GDM1 (cell line): Measurements from ENCODE around the gene RDH8.

Experiments used
- DNase-seq: peaks from one replicate; lab custom pipeline; 2025; lab: John Stamatoyannopoulos, UW

The RDH8 gene, protein sequence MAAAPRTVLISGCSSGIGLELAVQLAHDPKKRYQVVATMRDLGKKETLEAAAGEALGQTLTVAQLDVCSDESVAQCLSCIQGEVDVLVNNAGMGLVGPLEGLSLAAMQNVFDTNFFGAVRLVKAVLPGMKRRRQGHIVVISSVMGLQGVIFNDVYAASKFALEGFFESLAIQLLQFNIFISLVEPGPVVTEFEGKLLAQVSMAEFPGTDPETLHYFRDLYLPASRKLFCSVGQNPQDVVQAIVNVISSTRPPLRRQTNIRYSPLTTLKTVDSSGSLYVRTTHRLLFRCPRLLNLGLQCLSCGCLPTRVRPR

DNA sequence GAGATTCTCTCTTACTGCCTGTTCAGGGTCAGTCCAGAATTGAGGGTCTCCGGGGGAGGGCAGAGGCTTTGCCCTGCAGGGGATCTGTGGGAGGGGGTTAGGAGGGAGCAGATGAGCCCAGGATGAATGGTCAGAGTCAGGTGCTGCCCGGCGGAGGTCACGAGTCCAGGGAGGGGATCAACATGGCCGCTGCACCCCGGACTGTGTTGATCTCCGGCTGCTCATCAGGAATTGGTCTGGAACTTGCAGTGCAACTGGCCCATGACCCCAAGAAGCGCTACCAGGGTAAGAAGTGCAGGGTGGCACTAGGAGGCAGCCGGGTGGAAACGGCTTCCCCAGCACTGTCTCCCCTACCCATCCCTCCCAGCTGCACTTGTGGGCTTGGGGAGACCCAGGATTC, at the start of gene RDH8:
RDH8 (plus strand) TSS at position 168 of the 400 bp plus-strand sequence; CDS start at position 183, 15 bp downstream.
- DNase-seq, result no peak

DNA sequence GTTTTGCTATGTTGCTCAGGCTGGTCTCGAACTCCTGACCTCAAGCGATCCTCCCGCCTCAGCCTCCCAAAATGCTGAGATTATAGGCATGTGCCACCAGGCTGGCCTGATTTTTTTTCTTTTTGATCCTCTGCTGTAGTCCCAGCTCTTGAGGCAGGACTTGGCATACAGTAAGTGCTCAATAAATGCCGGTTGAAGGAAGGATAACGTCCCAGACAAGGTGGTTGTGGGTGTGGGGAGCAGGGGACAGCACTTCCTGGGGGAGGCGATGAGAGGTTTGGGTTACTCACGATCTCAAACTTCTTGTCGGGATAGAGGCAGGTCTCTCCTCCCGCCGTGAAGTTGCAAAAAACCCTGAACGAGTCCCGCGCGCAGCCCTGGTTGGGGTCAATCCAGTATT, 47.3 kb upstream of the RDH8 start:
- DNase-seq, result no peak

DNA sequence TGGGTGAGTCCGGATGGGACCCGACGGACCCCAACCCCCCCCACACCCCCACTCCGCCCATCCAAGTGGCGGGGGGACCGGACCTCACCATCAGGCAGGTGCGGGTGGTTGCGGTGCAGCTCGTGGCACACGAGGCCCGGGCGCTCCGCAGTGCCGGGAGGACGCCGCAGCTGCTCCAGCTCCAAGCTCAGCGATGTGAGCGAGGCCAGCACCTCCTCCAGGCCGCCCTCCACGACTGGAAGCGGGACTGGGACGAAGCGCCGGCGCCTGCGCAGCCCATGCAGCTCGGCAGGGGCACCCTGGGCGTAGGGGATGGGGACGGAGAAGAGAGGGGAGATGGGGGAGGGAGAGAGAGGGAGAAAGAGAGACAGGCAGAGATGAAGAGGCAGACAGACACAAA, 46.8 kb upstream of the RDH8 start:
- DNase-seq, result no peak

DNA sequence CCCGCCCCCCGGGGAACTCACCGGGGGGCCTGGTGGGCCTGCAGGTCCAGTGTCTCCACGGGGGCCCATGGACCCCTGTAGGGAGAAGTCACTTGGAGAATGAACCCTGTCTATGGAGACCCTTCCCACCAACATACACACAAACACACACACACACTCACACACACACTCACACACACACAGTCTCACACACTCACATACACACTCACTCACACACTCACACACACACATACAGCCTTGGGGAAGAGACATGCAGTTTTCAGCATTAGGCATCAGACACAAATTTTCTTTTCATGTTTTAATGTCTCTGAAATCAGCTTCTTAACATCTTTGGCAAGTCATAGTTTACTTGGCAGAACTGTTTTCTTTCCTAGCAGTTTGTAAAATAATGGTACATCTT, 46.0 kb upstream of the RDH8 start:
- no peak for DNase-seq

GRCh38 chr19:9968820-9969687, 44.2 kb upstream of the RDH8 start:
- DNase-seq, result no peak

- DNase-seq, result no peak
Observed at GRCh38 chr19:9969688-9969975, 43.7 kb upstream of the RDH8 start.

DNA sequence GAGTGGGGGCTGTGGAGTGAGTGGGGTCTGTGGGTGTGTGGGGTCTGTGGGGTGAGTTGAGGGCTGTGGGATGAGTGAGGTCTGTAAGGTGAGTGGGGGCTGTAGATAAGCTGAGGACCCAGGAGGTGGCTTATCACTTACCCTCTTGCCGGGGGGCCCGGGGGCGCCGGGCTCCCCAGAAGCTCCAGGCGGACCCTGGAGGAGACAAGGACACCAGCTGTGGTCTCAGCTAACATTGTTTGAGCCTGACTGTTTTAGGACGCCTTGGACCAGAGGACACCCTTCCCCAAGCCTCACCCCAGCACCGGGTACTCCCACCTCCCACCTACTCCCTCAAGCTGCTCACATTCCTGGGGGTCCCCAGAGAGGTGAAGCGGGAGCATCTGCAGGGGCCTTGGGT, 42.8 kb upstream of the RDH8 start:
- DNase-seq, result no peak

GRCh38 chr19:9971166-9971897, 42.0 kb upstream of the RDH8 start:
- DNase-seq, result no peak

GRCh38 chr19:9972103-9972502, 41.2 kb upstream of the RDH8 start:
- no peak for DNase-seq

DNA sequence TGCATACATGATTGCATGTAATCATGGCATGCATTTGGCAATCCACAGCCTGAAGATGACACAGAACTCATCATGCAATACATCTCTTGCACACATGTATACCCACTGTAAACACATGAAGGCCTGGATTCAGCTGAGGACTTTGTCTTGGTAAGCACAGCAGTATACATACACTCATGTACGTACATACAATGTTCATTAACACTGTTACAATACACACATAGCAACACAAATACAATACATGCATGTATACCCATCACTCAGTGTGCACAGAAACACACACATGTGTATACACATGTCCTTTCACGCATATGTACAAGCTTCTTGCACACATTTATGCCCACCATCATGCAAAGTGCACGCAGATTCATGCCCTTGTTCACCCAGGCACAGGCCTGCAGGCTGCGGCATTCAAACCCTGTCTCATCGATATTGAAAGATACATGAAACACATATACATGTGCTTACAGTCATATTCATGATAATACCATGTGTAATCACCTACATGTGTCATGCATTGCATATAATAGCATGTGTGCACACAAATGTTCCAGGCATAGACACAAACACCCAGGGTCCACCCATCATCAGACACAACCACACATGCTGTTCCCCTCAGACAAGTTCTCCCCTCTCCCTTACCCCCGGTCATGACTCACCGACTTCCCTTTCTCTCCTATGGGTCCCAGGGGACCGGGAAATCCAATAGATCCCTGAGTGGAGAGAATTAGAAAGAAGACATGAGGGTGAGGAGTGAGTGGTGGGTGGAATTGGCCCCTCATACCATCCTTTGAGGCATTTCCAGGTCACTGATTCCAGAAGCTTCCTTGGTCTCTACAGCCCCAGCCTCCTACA, 31.6 kb upstream of the RDH8 start:
- DNase-seq, result no peak

DNA sequence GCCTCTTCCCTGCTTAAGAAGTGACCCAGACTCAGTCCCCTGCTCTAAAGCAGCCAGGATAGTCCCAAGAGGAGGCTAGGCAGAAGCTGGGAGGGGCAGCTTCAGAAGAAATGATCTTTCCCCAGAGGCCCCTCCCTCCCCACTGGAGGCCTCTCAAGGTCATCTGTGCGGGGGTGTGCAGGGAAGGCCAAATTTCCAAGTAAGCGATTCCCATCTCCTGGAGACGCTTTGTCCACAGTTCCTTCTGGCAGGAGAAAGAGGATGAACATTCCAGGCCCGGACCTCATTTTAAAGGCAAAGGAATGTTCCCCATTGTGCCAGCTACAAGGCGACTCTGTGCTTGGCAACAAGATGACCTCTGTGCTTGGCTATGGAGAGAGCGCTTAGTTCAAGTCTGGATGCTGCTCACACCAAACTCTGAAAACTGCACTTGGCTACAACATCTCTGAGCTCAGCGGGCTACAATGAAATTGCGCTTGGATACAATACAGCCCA, 26.4 kb upstream of the RDH8 start:
- no peak for DNase-seq

GRCh38 chr19:9989504-9989903, 23.8 kb upstream of the RDH8 start:
- DNase-seq, result no peak

- no peak for DNase-seq
Observed at GRCh38 chr19:9991425-9992191, 21.7 kb upstream of the RDH8 start.

DNA sequence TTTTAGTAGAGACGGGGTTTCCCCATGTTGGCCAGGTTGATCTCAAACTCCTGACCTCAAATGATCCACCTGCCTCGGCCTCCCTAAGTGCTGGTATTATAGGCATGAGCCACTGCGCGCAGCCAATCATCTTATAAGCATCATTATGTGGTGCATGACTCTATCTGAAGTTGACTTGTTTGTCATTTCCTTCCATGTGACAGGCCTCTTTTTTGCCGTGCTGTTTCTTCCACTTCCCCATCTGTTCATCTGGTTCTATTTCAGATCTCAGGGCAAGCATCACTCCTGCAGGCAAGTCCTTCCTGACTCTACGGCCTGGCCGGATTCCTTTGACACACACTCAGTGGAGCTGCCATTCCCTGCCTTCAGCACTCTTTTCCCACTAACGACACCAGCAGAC, 18.2 kb upstream of the RDH8 start:
- DNase-seq, result no peak

DNA sequence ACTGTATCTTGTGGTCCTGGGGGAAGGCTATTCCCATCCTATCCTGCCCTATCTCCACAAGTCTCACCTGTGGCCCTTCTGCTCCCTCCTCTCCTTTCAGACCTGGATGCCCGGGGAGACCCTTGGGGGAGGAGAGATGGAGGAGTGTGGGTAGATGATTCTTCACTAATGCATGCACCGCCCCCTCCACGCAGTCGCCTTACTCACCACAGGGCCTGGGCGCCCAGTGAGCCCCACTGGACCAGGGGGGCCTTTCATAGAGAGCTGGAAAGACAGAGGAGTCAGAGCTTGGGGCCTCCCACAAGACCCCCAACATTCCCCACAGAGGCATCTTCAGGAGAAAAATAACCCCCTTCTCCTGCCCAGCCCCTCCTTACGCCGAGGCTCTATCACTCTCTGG, 17.3 kb upstream of the RDH8 start:
- DNase-seq, result no peak

DNA sequence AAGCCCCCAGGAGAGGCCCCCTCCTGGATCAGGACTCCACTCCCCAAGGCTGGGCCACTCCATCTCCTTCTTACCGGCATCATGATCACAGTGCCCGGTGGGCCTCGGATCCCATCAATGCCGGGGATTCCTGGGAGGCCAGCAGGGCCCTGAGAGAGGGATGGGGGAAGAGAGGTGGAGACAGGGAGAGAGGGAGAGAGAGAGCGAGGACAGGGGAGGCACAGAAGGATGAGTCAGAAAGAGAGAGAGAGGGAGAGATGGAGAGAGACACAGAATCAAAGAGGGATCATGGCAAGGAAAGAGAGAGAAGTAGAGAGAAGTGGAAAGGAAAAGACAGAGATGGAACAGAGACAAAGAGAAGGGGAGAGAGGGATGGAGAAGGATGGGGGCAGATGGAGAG, 16.7 kb upstream of the RDH8 start:
- DNase-seq, result no peak

- DNase-seq, result peak; percentile 42
Observed at GRCh38 chr19:10000171-10000826, 13.0 kb upstream of the RDH8 start.

- DNase-seq, result no peak
Observed at GRCh38 chr19:10001899-10002298, 11.4 kb upstream of the RDH8 start.

DNA sequence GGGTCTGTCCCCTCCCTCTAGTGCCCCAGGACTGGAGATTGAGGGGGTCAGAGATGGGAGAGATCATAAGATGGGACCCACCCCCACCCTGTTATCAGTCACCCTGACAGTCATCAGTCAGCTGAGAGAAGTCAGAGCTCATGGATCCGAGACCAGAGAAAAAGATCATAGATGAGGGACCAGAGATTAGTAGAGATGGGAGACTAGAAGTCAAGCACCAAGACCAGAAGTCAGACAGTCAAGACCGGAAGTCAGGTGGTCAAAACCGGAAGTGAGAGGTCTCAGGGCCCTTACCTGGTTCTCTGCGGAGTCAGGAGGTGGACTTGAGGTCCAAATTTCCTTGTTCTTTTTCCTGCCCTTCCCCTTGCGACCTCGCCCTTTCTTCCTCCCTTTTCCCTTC, 10.0 kb upstream of the RDH8 start:
- DNase-seq, result no peak

DNA sequence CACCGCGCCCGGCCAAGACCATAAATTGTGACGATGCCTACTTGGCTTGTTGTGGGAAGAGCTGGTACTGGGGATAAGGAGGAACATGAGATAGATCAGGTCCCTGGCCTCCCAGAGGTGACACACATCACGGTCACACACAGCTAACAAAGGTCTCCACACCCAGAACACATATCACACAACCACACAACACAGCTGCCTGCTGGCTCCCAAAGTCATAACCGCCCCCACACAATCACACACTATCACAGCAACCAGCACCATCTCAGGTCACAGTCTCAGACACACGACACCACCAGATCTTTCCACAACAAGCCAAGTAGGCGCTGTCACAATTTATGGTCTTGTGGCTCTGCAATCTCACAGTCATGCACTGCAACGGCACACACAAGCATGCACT, 8.7 kb upstream of the RDH8 start:
- no peak for DNase-seq
